Heart left ventricle (tissue), 13 donors: ENCODE results near the gene INO80E.

Experiments used
- CTCF ChIP-seq, 12 donors: fragments of 200-600 bp; sonication (generic) in 4 of 12; IDR thresholded peaks; one replicate each; pipeline versions ENCODE4 v1.5.0 to v1.8.0; 2018 to 2022; ENCODE audit warnings: antibody characterized with exemption in 12 of 12, mild to moderate bottlenecking in 5 of 12
- POLR2A ChIP-seq, 2 donors: fragments of 450-650 bp; IDR thresholded peaks; one replicate each; pipeline ENCODE4 v1.6.1; 2017; ENCODE audit warnings: antibody characterized with exemption in 2 of 2, mild to moderate bottlenecking in 2 of 2, moderate library complexity in 2 of 2
- donor health status: ischemic (EF 13 %, LVEDD 7.1; RV severe dilation, severe dysfunction).
- donor health status: DM: no; HTN: yes; CAD: no.
- donor health status: DM: no; HTN: no; CAD: no.
- donor health status: ischemic (EF 25% LVEDD 6.9; RV normal size, moderate dysfunction).
- donor health status: ischemic (EF 25% LVEDD 5.7; RV mildly dilated, moderate dysfunction).
- donor health status: ischemic (EF 35%, LVEDD 5.7; RV mildly dilated, moderate dysfunction).
- donor health status: nonischemic (EF 11% LVEDD 7.7; RV severe dilation, severe dysfunction).
- donor health status: DM: yes; HTN: yes; CAD: no.
- donor health status: PGD.
- donor health status: ischemic (EF 29% LVEDD 5.4; RV normal size, mild dysfunction).
- donor health status: nonischemic (EF 23%, LVEDD 6.1; RV moderate dilation, normal function).

GRCh38 chr16:30005341-30006094, 9.5 kb downstream of the INO80E start:
- TF ChIP-seq CTCF (IDR thresholded peaks at IDR 0.05) (peak; percentile 73 to 89 (median 84)), POLR2A (IDR thresholded peaks at IDR 0.05) (peak in 1 of 2 donors; percentile 9)
